Neural crest cell (in vitro differentiated cells): ENCODE results near the gene LBR. TPM values are rescaled to one million over a fixed set of nuclear protein-coding genes. Genes with fewer than 3 reads are reported as not detected.

ENCODE experiments used
- DNase-seq: peaks from one replicate; pipeline ENCODE4 v3.0.0; 2021; ENCODE audit warnings: low read depth, mixed read lengths, low spot score
- H3K27ac Mint-ChIP-seq: one replicate; pipeline ENCODE4 v1.8.0; 2021; ENCODE audit warnings: mild to moderate bottlenecking, mixed read lengths; ENCODE audit not compliant: unreplicated experiment
- H3K27me3 Mint-ChIP-seq: 2 replicates; pipeline ENCODE4 v1.8.0; 2021; ENCODE audit warnings: low read depth, mild to moderate bottlenecking, mixed read lengths
- H3K36me3 Mint-ChIP-seq: 2 replicates; pipeline ENCODE4 v1.8.0; 2021; ENCODE audit warnings: low read depth, mild to moderate bottlenecking, mixed read lengths
- H3K4me1 Mint-ChIP-seq: 2 replicates; pipeline ENCODE4 v1.8.0; 2021; ENCODE audit warnings: mixed read lengths
- H3K4me3 Mint-ChIP-seq: one replicate; pipeline ENCODE4 v1.8.0; 2021; ENCODE audit warnings: mild to moderate bottlenecking, mixed read lengths
- H3K9me3 Mint-ChIP-seq: 2 replicates; pipeline ENCODE4 v1.8.0; 2021; ENCODE audit warnings: mixed read lengths
- CTCF ChIP-seq: fragments of 200-600 bp; sonication (generic); conservative IDR thresholded peaks from 2 replicates; pipeline ENCODE4 v1.5.0; 2021; ENCODE audit warnings: antibody characterized with exemption, mild to moderate bottlenecking
- total RNA-seq: library from RNA; stranded (reverse); gene quantifications from 2 replicates; pipeline ENCODE4 v1.2.1, GENCODE V29; 2021

LBR gene
- total RNA-seq, 1 donor from 2014 or later, result 181 TPM

GRCh38 chr1:225410036-225410435 lies 17.8 kb downstream of the LBR start:
- H3K27ac Mint-ChIP-seq, result no peak overlapping the region
- DNase-seq, result no peak
- H3K36me3 Mint-ChIP-seq, result peaks cover 42% of the 10 kb centered on the region
- H3K4me3 Mint-ChIP-seq, result no peak overlapping the region
- H3K9me3 Mint-ChIP-seq, result no peaks in the 10 kb centered on the region
- TF ChIP-seq CTCF, result no peak
- H3K27me3 Mint-ChIP-seq, result no peaks in the 10 kb centered on the region
- no peaks in the 10 kb centered on the region for H3K4me1 Mint-ChIP-seq

- H3K4me1 Mint-ChIP-seq, result no peaks in the 10 kb centered on the region
- DNase-seq, result no peak
- H3K27ac Mint-ChIP-seq, result no peak overlapping the region
- no peak overlapping the region for H3K4me3 Mint-ChIP-seq
- H3K36me3 Mint-ChIP-seq, result peaks cover 42% of the 10 kb centered on the region
- no peaks in the 10 kb centered on the region for H3K27me3 Mint-ChIP-seq
- no peaks in the 10 kb centered on the region for H3K9me3 Mint-ChIP-seq
- no peak for TF ChIP-seq CTCF
Measured at GRCh38 chr1:225409051-225409450, 18.8 kb downstream of the LBR start.

- Mint-ChIP-seq H3K27ac (no peak overlapping the region), H3K36me3 (peaks cover 40% of the 10 kb centered on the region), H3K27me3 (no peaks in the 10 kb centered on the region), H3K4me1 (no peaks in the 10 kb centered on the region), H3K9me3 (no peaks in the 10 kb centered on the region), H3K4me3 (no peak overlapping the region)
- no peak for DNase-seq
- TF ChIP-seq CTCF, result no peak
Measured at GRCh38 chr1:225408249-225408648, 19.6 kb downstream of the LBR start.

- no peak for DNase-seq
- Mint-ChIP-seq H3K27me3 (no peaks in the 10 kb centered on the region), H3K4me1 (no peaks in the 10 kb centered on the region), H3K27ac (no peak overlapping the region), H3K9me3 (no peaks in the 10 kb centered on the region), H3K4me3 (no peak overlapping the region), H3K36me3 (peaks cover 39% of the 10 kb centered on the region)
- TF ChIP-seq CTCF, result no peak
Measured at GRCh38 chr1:225407755-225408154, 20.1 kb downstream of the LBR start.

- Mint-ChIP-seq H3K27me3 (no peaks in the 10 kb centered on the region), H3K27ac (peak overlapping the region; percentile 68), H3K4me1 (no peaks in the 10 kb centered on the region), H3K36me3 (peaks cover 36% of the 10 kb centered on the region), H3K9me3 (no peaks in the 10 kb centered on the region), H3K4me3 (no peak overlapping the region)
- no peak for TF ChIP-seq CTCF
- no peak for DNase-seq
Measured at GRCh38 chr1:225406976-225407725, 20.7 kb downstream of the LBR start.
